Activated T-cell treated with anti-CD3 and anti-CD28 coated beads, Interleukin-2, amount 50 U/mL, for 24 hours (primary cell): ENCODE data around the gene FASTKD2.
"Not testable (repeated sequence)": the region's sequence is repeated elsewhere in the genome, so short reads cannot be mapped to it uniquely, and the experiment has no call there.

Experiments used
- DNase-seq: peaks from one replicate; pipeline ENCODE4 v3.0.0-alpha.2; 2020
- H3K27ac Mint-ChIP-seq: 2 replicates; pipeline ENCODE4 v1.8.0; 2020; ENCODE audit warnings: mild to moderate bottlenecking, mixed read lengths
- H3K27me3 Mint-ChIP-seq: 2 replicates; pipeline ENCODE4 v1.8.0; 2020; ENCODE audit warnings: mixed read lengths
- H3K36me3 Mint-ChIP-seq: 2 replicates; pipeline ENCODE4 v1.8.0; 2020; ENCODE audit warnings: low read depth, mixed read lengths
- H3K4me1 Mint-ChIP-seq: 2 replicates; pipeline ENCODE4 v1.8.0; 2020; ENCODE audit warnings: low read depth, mixed read lengths
- H3K4me3 Mint-ChIP-seq: 2 replicates; pipeline ENCODE4 v1.8.0; 2020; ENCODE audit warnings: mild to moderate bottlenecking, moderate library complexity, mixed read lengths
- H3K9me3 Mint-ChIP-seq: 2 replicates; pipeline ENCODE4 v1.8.0; 2020; ENCODE audit warnings: mixed read lengths

The FASTKD2 gene

GRCh38 chr2:206802654-206803514, 37.5 kb downstream of the FASTKD2 start:
- Mint-ChIP-seq H3K36me3 (peaks cover 18% of the 10 kb centered on the region), H3K4me1 (peaks cover 28% of the 10 kb centered on the region), H3K27me3 (no peaks in the 10 kb centered on the region), H3K4me3 (no peak overlapping the region), H3K27ac (no peak overlapping the region), H3K9me3 (no peaks in the 10 kb centered on the region)
- DNase-seq, result no peak

- H3K36me3 Mint-ChIP-seq, result peaks cover 14% of the 10 kb centered on the region
- no peaks in the 10 kb centered on the region for H3K9me3 Mint-ChIP-seq
- H3K27ac Mint-ChIP-seq, result no peak overlapping the region
- no peak for DNase-seq
- no peak overlapping the region for H3K4me3 Mint-ChIP-seq
- H3K4me1 Mint-ChIP-seq, result peaks cover 15% of the 10 kb centered on the region
- no peaks in the 10 kb centered on the region for H3K27me3 Mint-ChIP-seq
These were observed 38.9 kb downstream of the FASTKD2 start for GRCh38 chr2:206804326-206804725.

DNA sequence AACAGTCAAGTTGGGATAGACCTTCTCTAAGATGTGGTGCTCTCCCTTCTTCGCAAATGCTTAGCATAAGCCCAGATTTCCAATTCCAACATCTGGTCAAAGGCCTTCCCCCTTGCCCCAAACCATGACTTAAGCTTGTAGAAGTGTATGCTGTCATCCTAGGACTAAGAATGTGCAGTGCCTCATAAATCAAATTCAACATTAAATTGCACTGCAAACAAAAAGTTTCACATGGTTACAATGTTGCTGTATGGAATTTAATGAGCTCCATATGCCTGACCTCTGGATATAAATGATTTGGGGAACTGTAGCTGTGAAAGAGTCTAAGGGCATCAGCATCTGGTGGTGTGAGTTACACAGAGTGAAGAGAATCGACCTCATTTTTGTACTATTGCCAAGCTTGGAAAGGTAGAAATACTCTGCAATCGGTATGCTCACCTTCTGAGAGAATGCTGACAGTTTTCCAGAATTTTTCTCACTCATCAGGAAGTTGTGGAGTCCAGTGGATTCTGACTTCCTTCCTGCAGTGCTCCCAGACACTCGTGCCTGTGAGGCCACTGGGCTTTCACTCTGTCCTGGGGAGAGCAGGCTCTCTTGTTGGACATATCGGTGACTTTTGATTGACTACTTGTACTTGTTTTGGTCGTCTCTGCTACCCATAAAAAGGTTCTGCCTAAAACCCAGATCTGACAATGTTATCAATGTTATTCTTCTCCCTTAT, 40.6 kb downstream of the FASTKD2 start:
- H3K27me3 Mint-ChIP-seq, result no peaks in the 10 kb centered on the region
- H3K4me1 Mint-ChIP-seq, result no peaks in the 10 kb centered on the region
- peaks cover 5% of the 10 kb centered on the region for H3K36me3 Mint-ChIP-seq
- no peak overlapping the region for H3K4me3 Mint-ChIP-seq
- H3K9me3 Mint-ChIP-seq, result no peaks in the 10 kb centered on the region
- no peak for DNase-seq
- no peak overlapping the region for H3K27ac Mint-ChIP-seq

DNA sequence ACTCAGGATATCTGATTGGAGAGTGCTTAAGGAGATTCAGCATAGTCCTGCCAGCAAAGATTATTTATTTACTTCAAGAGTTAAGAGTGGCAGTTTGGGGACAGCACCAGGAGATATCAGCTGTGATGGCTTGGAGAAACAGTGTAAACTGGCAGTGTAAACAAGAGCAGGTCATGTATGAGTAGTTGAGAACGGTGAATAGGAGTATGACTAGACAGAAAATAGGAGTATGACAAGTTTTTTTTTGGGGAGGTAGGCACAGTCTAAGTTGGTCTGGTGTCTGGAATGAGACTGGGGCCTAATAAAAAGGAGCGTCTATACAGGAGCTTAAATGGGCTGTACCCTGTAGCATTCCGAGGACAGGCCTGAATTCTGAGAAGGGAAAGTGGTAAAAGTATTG, 42.2 kb downstream of the FASTKD2 start:
- H3K4me3 Mint-ChIP-seq, H3K27me3 Mint-ChIP-seq, H3K36me3 Mint-ChIP-seq, H3K9me3 Mint-ChIP-seq, DNase-seq, H3K4me1 Mint-ChIP-seq, H3K27ac Mint-ChIP-seq: not testable (repeated sequence)

DNA sequence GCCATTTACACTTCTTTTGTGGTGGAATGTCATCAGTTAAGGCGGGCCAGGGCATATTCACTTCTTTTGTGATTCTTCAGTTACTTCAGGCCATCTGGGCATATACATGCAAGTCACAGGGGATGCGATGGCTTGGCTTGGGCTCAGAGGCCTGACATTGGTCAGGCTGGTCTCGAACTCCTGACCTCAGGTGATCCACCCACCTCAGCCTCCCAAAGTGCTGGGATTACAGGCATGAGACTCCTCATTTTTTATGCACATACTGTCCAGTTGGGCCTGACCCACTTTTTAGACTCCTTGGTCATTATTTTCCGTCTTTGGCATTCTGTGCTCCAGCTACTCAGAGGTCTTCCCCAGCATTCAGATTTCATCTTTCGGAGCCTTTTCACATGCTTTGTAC, 47.1 kb downstream of the FASTKD2 start:
- not testable (repeated sequence) for H3K9me3 Mint-ChIP-seq, DNase-seq

GRCh38 chr2:206814498-206814897, 49.1 kb downstream of the FASTKD2 start:
- Mint-ChIP-seq H3K36me3 (no peaks in the 10 kb centered on the region), H3K4me3 (no peak overlapping the region), H3K4me1 (no peaks in the 10 kb centered on the region), H3K27ac (no peak overlapping the region), H3K9me3 (no peaks in the 10 kb centered on the region), H3K27me3 (no peaks in the 10 kb centered on the region)
- DNase-seq, result no peak

More for the DNA sequence above, 47.1 kb downstream of the FASTKD2 start:
- not testable (repeated sequence) for H3K4me1 Mint-ChIP-seq, H3K4me3 Mint-ChIP-seq, H3K27me3 Mint-ChIP-seq, H3K36me3 Mint-ChIP-seq, H3K27ac Mint-ChIP-seq

DNA sequence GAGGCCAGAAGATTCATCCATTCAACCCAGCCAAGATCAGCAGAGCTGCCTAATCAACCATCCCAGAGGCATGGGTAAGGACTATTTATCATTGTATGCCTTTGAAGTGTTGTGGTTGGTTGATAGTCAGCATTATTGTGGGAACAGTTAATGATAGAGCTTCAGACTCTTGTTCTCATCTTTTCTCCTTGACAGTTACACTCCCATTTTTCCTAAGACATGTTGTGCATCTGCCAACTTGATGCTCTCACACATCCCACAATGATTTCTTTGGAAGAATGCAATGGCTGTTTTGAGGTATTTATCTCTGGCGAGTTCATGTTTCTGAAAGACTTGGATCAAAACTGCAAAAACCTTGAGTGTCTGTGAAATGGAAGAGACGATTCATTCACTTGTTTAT, 55.4 kb downstream of the FASTKD2 start:
- no peaks in the 10 kb centered on the region for H3K4me1 Mint-ChIP-seq

DNA sequence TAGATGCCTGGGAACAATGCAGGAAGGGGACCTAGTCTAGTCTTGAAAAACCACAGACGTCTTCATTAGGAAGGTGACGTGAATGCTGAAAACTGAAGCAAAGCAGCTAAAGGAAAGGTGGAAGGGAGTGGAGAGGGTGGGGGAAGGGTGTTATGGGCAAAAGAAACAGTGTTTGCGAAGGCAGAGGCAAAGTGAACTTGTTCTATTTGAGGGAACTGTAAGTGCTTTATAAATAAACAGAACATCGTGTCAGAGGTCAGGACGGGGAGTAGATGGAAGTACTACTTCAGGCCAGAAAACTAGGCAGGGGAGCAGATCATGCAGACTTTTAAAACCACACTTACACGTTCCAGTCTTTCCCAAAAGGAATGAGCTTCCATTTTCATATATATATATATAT, 57.8 kb downstream of the FASTKD2 start:
- no peak overlapping the region for H3K4me3 Mint-ChIP-seq
- no peak for DNase-seq
- H3K4me1 Mint-ChIP-seq, result no peaks in the 10 kb centered on the region
- H3K27ac Mint-ChIP-seq, result no peak overlapping the region
- no peaks in the 10 kb centered on the region for H3K9me3 Mint-ChIP-seq
- no peaks in the 10 kb centered on the region for H3K27me3 Mint-ChIP-seq
- no peaks in the 10 kb centered on the region for H3K36me3 Mint-ChIP-seq

More for the DNA sequence above, 55.4 kb downstream of the FASTKD2 start:
- H3K36me3 Mint-ChIP-seq, result no peaks in the 10 kb centered on the region
- no peaks in the 10 kb centered on the region for H3K27me3 Mint-ChIP-seq
- H3K9me3 Mint-ChIP-seq, result no peaks in the 10 kb centered on the region
- no peak overlapping the region for H3K27ac Mint-ChIP-seq
- H3K4me3 Mint-ChIP-seq, result no peak overlapping the region
- DNase-seq, result no peak

GRCh38 chr2:206824087-206824618, 58.7 kb downstream of the FASTKD2 start:
- Mint-ChIP-seq H3K9me3 (no peaks in the 10 kb centered on the region), H3K36me3 (no peaks in the 10 kb centered on the region), H3K4me1 (no peaks in the 10 kb centered on the region), H3K27ac (no peak overlapping the region), H3K4me3 (no peak overlapping the region), H3K27me3 (no peaks in the 10 kb centered on the region)
- no peak for DNase-seq

DNA sequence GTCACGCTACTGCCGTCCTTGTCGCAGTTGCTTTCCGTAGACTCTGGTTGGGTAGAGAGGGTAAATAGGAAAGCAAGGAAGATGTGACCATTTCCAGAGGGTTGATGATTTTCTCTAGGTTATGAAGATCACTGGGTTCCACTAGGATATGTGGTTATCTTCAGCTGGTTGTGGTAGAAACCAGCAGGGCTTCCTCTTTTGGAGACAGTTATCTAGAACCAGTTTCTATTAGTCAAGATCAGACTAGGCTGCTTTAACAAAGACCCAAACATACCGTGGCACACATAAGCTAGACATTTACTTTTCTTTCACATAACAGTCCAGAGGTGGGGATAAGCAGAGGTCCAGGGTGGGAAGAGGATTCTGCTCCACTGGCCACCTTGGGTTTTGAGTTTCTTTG, 59.6 kb downstream of the FASTKD2 start:
- Mint-ChIP-seq H3K27me3 (no peaks in the 10 kb centered on the region), H3K36me3 (no peaks in the 10 kb centered on the region), H3K4me3 (no peak overlapping the region), H3K4me1 (no peaks in the 10 kb centered on the region), H3K27ac (no peak overlapping the region), H3K9me3 (no peaks in the 10 kb centered on the region)
- DNase-seq, result no peak

- H3K36me3 Mint-ChIP-seq, result no peaks in the 10 kb centered on the region
- peaks cover 5% of the 10 kb centered on the region for H3K9me3 Mint-ChIP-seq
- no peak overlapping the region for H3K27ac Mint-ChIP-seq
- DNase-seq, result no peak
- H3K27me3 Mint-ChIP-seq, result no peaks in the 10 kb centered on the region
- H3K4me1 Mint-ChIP-seq, result no peaks in the 10 kb centered on the region
- no peak overlapping the region for H3K4me3 Mint-ChIP-seq
These were observed 66.1 kb downstream of the FASTKD2 start for GRCh38 chr2:206831442-206831995.

- Mint-ChIP-seq H3K4me3 (no peak overlapping the region), H3K27ac (no peak overlapping the region), H3K36me3 (no peaks in the 10 kb centered on the region), H3K4me1 (no peaks in the 10 kb centered on the region), H3K9me3 (peaks cover 5% of the 10 kb centered on the region), H3K27me3 (no peaks in the 10 kb centered on the region)
- no peak for DNase-seq
These were observed 67.5 kb downstream of the FASTKD2 start for GRCh38 chr2:206832873-206833272.

DNA sequence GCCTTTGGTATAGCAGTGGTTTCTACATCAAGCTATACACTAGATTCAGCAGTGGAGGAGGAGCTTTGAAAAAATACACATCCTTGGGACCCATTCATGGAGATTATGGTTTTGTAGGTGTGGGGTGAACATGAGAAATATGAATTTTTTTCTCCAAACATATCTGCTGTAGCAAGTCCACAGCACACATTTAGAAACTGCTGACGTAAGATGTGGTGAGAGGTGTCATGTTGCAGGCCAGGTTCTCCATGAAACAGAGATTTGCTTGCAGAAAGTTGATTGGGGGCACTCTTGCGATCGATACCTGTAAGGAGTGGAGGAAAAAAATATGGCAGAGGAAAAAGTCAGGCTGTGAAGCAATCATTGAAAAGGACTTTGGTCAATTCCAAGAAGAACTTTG, 67.9 kb downstream of the FASTKD2 start:
- Mint-ChIP-seq H3K4me1 (no peaks in the 10 kb centered on the region), H3K27me3 (no peaks in the 10 kb centered on the region)

DNA sequence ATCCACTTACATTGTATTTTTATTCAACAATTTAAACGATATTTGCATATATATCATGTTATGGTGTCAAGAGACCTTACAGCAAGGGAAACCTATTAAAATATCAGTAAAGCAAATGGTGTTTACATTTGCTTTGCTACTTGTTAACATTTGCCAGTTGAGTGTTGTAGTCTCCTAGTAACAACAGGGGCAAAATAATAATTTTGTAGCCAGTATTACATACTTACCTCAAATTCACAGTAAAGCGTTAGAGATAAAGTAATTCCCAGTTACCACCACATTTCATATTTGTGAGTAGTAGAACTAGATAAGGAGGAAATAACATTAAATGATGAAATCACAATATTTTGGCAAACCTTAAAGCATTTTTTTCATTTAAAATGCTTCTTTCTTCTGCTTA, 71.3 kb downstream of the FASTKD2 start:
- Mint-ChIP-seq H3K27ac (no peak overlapping the region), H3K36me3 (no peaks in the 10 kb centered on the region), H3K27me3 (no peaks in the 10 kb centered on the region), H3K4me1 (no peaks in the 10 kb centered on the region), H3K4me3 (no peak overlapping the region), H3K9me3 (peaks cover 8% of the 10 kb centered on the region)
- no peak for DNase-seq

More for the DNA sequence above, 67.9 kb downstream of the FASTKD2 start:
- no peak for DNase-seq
- Mint-ChIP-seq H3K4me3 (no peak overlapping the region), H3K9me3 (peaks cover 5% of the 10 kb centered on the region), H3K27ac (no peak overlapping the region), H3K36me3 (no peaks in the 10 kb centered on the region)

- no peaks in the 10 kb centered on the region for H3K27me3 Mint-ChIP-seq
- peaks cover 8% of the 10 kb centered on the region for H3K9me3 Mint-ChIP-seq
- H3K4me1 Mint-ChIP-seq, result no peaks in the 10 kb centered on the region
- no peak for DNase-seq
- H3K36me3 Mint-ChIP-seq, result no peaks in the 10 kb centered on the region
- H3K27ac Mint-ChIP-seq, result no peak overlapping the region
- no peak overlapping the region for H3K4me3 Mint-ChIP-seq
These were observed 72.4 kb downstream of the FASTKD2 start for GRCh38 chr2:206837775-206838174.
